Measurements from ENCODE around the gene C3orf18.
"Not testable (repeated sequence)": the region's sequence is repeated elsewhere in the genome, so short reads cannot be mapped to it uniquely, and the experiment has no call there.

The C3orf18 gene

DNA sequence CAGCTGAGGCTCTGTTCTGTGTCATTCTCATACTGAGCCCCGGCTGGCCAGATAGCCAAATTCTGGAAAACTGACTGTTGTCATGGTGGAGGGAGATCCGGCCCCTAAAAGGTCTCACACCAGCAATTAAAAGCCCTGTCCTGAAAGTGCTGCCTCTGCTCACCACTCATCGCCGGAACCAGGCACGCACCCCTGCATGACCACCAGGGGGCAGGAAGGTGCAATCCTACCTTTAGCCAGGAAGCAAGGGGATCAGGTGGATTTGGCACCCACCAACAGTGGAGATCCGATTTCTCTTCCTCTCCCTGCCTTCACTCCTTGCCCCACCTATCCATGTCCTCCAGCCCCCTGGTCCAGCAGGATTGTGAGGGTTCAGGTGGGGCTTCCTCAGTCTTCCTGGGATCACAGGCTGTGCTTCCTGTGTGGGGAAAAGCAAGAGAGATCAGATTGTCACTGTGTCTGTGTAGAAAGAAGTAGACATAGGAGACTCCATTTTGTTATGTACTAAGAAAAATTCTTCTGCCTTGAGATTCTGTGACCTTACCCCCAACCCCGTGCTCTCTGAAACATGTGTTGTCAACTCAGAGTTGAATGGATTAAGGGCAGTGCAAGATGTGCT is 48.0 kb downstream of the C3orf18 start:
- peak; percentile 74 for DNase-seq

DNA sequence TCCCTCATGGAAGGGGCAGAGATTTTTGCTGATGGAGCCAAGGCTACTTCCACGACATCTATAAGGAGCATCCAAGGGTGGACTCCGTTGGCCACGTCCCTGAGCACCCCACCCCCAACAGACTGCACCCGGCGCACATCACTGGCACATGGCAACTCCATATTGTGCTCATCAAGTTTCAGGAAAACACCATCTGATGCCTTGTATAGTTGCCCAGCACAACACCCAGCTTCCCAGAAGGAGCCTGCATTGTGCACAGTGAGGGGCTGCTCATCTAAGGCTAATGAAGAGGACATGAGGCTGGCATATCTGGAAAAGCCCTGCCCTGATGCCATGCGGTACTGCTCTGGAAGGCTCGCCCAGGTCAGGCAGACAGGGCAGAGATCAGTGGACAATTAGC is 49.1 kb downstream of the C3orf18 start:
- DNase-seq, result no peak

DNA sequence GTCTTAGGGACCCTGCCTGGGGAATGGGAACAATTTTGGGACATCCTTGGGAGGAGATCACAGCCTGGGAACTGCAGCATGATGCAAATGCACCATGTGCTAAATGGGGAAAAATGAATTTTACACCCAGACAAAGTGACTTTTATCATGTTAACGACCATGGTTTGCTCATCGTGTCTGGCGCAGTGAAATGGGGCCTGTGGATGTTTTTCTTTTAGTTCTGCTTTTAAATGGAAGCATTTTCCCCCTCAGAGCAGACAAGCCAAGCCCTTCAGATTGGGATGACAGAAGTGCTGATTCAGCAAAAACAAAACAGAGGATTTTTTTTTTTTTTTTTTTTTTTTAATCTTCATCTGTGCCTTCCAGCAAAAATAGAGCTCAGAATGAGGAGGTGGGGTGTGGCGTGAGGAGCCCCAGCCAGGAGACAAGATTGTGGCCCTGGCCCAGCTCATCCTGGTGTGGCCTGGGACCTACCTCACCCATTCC is 49.8 kb downstream of the C3orf18 start:
- no peak for DNase-seq

DNA sequence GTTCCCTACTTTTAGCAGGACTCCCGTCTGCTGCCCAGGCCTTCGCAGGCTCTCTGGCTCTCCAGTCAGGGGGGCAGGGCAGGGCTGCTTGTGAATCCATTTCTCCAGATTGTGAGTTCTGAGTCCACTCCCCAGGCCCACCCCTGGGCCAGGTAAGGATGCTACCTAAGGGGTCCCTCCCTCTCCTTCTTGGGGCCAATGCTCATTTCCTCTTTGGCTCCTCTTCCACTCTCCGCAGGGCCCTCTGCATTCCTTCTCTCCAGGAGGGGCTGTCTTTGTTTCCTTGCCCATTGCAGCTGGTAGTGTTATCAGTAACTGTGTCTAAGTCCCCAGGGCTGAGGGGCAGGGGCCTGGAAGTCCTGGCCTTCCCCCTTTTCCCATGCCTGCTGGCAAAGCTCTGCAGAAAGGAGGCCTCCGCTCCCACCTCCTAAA is 51.1 kb downstream of the C3orf18 start:
- DNase-seq, result no peak

DNA sequence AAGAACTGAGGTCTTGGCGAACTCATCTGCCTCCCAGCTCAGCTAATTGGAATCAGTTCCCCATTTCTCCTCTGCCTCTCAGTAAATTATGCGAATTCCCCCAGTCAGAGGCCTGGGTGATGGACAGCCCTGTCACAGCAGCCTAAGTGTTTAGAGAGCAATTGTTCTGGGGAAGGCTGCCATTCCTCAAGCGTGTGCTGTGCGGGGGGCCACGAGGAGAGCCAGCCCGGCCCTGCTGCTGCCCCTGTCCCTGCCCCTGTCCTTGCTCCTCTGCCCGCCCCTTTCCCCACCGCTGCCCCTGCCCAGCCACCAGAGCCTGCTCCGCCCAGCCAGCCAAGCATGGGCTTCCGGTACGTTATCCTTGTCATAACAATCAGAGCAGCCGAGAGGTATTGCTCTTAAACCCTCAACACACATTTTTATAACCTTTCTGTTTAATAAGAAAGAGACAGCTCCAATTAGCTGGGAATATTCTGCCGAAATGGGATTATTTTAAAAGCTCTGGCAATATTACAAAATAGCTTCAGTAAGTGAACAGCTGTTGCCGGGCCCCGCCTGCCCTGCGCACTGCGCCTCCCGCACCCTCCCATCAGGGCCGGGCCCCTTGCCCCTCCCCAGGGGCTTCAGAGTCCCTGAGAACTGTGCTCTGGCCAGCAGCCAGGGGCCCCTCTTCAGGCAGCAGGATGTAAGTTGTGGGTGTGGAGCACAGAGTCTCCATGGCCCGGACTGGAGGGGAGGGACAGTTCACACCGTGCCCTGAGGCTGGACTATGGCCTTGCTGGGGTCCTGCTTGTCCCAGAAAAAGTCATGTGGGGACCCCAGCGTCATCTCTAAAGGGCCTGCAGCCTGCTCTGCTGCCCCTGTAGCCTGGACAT is 51.7 kb downstream of the C3orf18 start:
- peak; percentile 70 for DNase-seq

DNA sequence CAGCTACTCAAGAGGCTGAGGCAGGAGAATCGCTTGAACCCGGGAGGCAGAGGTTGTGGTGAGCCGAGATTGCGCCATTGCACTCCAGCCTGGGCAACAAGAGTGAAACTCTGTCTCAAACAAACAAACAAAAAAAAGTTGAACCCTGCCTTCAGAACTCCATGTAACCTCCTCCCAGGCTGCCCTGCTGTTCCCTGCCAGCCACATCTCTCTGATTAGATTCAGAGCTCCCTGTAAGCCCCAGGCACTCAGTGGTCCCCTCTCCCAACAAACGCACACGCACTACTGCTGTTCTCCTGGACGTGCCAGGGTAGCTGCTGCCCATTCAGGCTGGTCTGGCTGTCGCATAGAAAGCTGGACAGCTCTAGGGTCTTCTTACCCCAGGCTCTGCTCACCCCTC is 54.6 kb downstream of the C3orf18 start:
- not testable (repeated sequence) for DNase-seq

DNA sequence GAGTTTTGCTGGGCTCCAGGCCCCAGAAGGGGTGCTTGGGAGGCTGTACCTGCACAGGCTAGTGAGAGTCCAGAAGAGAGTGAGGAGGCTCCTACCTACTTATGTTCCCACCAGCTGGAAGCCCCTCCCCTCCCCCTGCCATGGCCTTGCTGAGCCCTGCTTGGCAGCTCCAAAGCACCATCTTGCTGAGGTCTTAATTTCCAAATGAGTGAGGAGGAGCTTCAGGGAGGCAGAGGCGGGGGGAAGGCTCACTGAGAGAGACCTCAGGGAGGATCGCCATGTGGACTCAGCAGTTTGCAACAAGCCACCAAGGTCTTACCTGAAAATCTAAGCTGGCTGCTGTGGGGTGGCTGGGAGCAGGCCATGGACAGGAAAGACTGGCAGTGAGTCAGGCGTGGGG is 55.4 kb downstream of the C3orf18 start:
- no peak for DNase-seq

DNA sequence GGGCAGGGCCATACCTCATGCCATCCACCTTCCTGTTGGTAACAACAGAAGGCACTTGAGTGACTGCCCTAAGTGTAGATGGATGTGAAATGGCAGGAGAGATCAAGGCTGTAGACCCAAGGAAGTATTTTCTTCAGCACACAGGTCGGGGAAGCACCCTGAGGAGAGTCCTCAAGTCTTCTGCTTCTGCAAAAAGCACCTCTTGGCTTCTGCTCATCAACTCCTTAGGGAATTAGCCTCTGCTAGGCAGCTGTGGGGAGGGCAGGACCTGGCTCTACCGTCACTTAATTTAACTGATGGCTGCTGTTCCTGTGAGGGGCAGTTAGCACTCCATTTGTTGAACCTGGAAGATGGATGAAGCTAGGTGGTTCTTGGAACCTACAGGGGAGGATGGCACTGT is 57.2 kb downstream of the C3orf18 start:
- DNase-seq, result no peak

DNA sequence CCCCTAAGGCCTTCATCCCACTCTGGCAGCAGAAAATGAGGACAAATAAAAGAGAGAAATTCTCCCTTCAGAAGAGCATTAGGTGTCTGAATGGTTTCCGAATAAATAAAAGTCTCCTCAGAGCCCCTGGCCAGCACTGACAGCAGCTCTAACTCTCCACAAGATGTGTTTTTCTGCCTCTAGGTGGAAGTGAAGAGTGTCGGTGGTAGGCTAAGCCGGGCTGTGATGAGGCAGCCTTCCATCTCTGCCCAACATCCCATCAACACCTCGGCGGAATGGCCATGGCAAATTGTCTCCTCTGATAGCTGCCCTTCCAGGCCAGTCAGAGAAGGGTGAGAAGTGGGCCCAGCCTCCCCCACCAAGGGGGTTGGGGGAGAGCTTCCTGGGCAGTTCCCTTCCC is 57.8 kb downstream of the C3orf18 start:
- DNase-seq, result no peak

DNA sequence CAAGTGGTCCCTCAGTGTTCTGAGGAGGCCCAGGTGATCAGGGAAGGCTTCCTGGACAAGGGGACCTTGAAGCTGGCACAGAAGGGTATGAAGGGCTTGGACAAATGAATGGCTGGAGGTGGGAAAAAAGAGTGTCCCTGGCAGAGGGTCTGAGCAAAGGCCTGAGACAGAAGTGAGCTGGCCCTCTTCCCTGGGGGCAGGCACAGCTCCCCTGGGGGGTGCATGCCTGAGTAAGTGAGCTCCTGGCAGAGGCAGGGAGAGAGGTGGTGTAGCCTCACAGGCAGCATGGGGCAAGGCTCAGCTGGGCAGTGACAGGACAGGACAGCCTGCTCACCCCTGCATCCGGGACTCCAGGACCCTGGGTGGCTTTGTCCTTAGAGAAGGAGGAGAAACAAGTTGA is 58.7 kb downstream of the C3orf18 start:
- DNase-seq, result no peak

Data from right forelimb (tissue), 1 donor.